ENCODE measurements around the gene TRHDE. TPM values are rescaled to one million over a fixed set of nuclear protein-coding genes. Genes with fewer than 3 reads are reported as not detected.

TRHDE gene
- total RNA-seq, 4 donors from 2014 or later = 0.05 to 0.81 (median 0.40) TPM

DNA sequence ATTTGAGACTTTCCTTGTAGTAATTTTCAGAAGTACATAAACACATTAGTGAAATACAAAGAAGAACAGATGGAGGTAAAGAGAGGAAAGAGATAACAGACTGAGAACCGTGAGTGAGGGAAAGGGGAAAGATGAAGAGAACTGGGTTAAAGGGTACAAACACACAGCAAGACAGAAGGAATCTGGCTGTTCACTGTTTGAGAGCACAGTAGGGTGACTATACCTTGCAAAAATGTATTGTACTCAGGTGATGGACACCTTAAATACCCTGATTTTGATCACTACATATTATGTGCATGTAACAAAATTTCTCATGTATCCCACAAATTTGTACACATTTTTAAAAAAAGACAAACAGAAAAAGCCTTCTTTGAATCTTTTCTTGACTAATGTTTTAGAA lies 2.7 kb upstream of the TRHDE start:
- Histone ChIP-seq H3K27ac (no peak overlapping the region), H3K9me3 (no peaks in the 10 kb centered on the region), H3K4me1 (peaks cover 19 to 23% of the 10 kb centered on the region in 2 donors), H3K36me3 (no peaks in the 10 kb centered on the region), H3K4me3 (replicated peaks in 1 of 3) (no peak overlapping the region), H3K27me3 (peaks cover 4% of the 10 kb centered on the region)
- no peak for DNase-seq
- 56 to 82% methylated on average over 1 of the region's 1 CpG for whole genome bisulfite sequencing, 2 donors
- TF ChIP-seq, protein P1, sequence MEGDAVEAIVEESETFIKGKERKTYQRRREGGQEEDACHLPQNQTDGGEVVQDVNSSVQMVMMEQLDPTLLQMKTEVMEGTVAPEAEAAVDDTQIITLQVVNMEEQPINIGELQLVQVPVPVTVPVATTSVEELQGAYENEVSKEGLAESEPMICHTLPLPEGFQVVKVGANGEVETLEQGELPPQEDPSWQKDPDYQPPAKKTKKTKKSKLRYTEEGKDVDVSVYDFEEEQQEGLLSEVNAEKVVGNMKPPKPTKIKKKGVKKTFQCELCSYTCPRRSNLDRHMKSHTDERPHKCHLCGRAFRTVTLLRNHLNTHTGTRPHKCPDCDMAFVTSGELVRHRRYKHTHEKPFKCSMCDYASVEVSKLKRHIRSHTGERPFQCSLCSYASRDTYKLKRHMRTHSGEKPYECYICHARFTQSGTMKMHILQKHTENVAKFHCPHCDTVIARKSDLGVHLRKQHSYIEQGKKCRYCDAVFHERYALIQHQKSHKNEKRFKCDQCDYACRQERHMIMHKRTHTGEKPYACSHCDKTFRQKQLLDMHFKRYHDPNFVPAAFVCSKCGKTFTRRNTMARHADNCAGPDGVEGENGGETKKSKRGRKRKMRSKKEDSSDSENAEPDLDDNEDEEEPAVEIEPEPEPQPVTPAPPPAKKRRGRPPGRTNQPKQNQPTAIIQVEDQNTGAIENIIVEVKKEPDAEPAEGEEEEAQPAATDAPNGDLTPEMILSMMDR (IDR thresholded peaks at IDR 0.05) = no peak
- TF ChIP-seq POLR2A (IDR thresholded peaks at IDR 0.05) = no peak
- intact Hi-C loops (cut with DNase I) = no loop called here

DNA sequence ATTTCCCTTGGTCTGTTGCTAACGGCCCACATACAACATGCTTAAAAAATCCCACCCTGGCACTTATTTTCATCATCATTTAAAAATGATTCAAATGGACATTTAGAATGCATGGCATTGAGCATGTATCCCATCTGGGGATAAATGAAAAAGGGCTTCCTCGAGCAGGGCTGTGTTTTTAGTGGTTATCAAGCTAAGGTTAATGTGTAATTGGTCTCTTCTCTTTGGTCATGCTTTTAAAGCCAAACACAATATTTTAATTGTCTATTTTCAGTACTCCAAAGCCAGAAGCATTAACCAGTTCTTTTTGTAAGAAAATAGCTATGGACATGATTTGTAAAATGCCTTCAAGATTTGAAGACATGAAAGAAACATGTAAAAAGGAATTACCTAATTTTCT lies 1.9 kb upstream of the TRHDE start:
- Histone ChIP-seq H3K9me3 (no peaks in the 10 kb centered on the region), H3K4me3 (replicated peaks in 1 of 3) (no peak overlapping the region), H3K27ac (no peak overlapping the region), H3K27me3 (peaks cover 9% of the 10 kb centered on the region), H3K36me3 (no peaks in the 10 kb centered on the region), H3K4me1 (peaks cover 19 to 23% of the 10 kb centered on the region in 2 donors)
- intact Hi-C loops (cut with DNase I) = no loop called here
- WGBS, 2 donors = 60 to 73% methylated on average over 2 of the region's 2 CpGs
- no peak for DNase-seq
- TF ChIP-seq POLR2A (IDR thresholded peaks at IDR 0.05) = no peak
- TF ChIP-seq, protein P1 (IDR thresholded peaks at IDR 0.05) = no peak

DNA sequence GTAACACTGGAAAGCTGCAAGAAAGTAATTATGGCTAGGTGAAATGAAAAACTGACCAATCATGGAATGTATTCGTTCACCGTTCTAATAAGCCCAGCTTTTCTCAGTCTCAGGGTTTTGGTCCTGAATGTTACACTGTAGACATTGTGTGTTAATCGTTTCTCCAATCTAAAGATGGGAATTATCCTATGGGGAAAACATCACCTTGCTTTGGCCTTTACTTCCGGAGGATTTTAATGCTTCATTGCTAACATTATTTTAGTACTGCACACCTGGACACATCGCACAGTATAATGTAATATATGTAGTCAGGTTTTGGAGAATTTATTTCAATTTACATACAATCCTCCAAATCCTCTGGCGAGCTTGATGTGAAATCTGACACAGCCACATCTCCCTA lies 1.2 kb upstream of the TRHDE start:
- no peak overlapping the region for H3K27ac ChIP-seq
- intact Hi-C loops (cut with DNase I) = no loop called here
- WGBS, 2 donors = 54 to 55% methylated on average over 6 of the region's 6 CpGs

DNA sequence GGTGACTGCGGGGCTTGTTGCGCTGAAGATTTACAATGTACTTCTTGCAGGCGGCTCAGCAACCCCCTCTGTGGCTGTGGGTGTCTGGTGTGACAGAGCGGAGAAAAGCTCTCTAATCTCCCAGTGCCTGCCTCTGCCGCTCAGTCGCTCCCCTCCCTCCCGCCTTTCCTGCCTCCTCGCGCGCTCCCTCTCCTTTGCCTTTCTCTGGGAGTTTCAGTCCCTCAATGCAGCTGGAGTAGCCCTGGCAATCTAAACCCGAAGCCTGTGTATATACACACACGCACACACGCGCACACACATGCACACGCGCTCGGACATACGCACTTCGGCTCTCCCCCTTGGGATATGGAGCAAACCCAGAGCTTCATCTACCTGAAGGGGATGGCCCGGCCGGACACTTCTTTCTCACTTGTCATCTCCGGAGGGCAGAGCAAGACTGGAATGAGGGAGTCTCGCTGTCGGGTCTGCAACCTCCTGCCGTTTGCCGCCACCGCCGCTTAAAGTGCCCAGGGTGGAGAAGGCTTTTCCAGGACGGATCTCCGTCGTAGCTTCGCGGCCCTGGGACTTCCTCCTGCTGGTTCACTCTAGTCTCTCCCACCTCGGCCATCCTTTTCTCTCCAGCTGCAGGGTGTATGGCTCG lies 599 bp upstream of the TRHDE start:
- DNase-seq = peak in 1 of 2 donors; percentile 8
- peaks cover 19 to 23% of the 10 kb centered on the region in 2 donors for H3K4me1 ChIP-seq
- H3K27ac ChIP-seq = no peak overlapping the region
- H3K9me3 ChIP-seq = no peaks in the 10 kb centered on the region
- intact Hi-C loops (cut with DNase I) = no loop called here
- peaks cover 9% of the 10 kb centered on the region for H3K27me3 ChIP-seq
- TF ChIP-seq POLR2A (IDR thresholded peaks at IDR 0.05) = no peak
- TF ChIP-seq, protein P1 (IDR thresholded peaks at IDR 0.05) = no peak
- 1 to 4% methylated on average over 20 to 33 of the region's 35 CpGs for WGBS, 2 donors
- peak overlapping the region; percentile 12 to 34 (median 30) for H3K4me3 ChIP-seq (replicated peaks in 1 of 3)
- no peaks in the 10 kb centered on the region for H3K36me3 ChIP-seq

More for the DNA sequence above, 1.2 kb upstream of the TRHDE start:
- no peaks in the 10 kb centered on the region for H3K9me3 ChIP-seq
- peaks cover 9% of the 10 kb centered on the region for H3K27me3 ChIP-seq
- H3K4me3 ChIP-seq (replicated peaks in 1 of 3) = no peak overlapping the region
- TF ChIP-seq, protein P1 (IDR thresholded peaks at IDR 0.05) = no peak
- TF ChIP-seq POLR2A (IDR thresholded peaks at IDR 0.05) = no peak
- no peaks in the 10 kb centered on the region for H3K36me3 ChIP-seq
- no peak for DNase-seq
- peaks cover 19 to 23% of the 10 kb centered on the region in 2 donors for H3K4me1 ChIP-seq

DNA sequence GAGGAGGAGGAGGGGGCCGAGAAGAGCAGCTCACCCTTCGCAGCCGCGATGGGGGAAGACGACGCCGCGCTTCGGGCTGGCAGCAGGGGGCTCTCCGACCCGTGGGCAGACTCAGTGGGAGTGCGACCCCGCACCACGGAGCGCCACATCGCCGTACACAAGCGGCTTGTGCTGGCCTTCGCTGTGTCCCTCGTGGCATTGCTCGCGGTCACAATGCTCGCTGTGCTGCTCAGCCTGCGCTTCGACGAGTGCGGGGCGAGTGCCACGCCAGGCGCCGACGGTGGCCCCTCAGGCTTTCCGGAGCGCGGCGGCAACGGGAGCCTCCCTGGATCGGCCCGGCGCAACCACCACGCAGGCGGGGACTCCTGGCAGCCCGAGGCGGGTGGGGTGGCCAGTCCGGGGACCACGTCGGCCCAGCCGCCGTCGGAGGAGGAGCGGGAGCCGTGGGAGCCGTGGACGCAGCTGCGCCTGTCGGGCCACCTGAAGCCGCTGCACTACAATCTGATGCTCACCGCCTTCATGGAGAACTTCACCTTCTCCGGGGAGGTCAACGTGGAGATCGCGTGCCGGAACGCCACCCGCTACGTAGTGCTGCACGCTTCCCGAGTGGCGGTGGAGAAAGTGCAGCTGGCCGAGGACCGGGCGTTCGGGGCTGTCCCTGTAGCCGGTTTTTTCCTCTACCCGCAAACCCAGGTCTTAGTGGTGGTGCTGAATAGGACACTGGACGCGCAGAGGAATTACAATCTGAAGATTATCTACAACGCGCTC lies 745 bp downstream of the TRHDE start:
- no peaks in the 10 kb centered on the region for H3K9me3 ChIP-seq
- 1 to 3% methylated on average over 54 to 72 of the region's 79 CpGs for WGBS, 2 donors
- DNase-seq = no peak
- TF ChIP-seq, protein P1 (IDR thresholded peaks at IDR 0.05) = no peak
- no peak for TF ChIP-seq POLR2A (IDR thresholded peaks at IDR 0.05)
- no peak overlapping the region for H3K27ac ChIP-seq
- H3K36me3 ChIP-seq = no peaks in the 10 kb centered on the region
- H3K4me3 ChIP-seq (replicated peaks in 1 of 3) = peak overlapping the region in 1 of 3 donors; percentile 34
- peaks cover 9% of the 10 kb centered on the region for H3K27me3 ChIP-seq
- intact Hi-C loops (cut with DNase I) = no loop called here
- peaks cover 19 to 23% of the 10 kb centered on the region in 2 donors for H3K4me1 ChIP-seq
